ENCODE data around the gene RAB24.

DNA sequence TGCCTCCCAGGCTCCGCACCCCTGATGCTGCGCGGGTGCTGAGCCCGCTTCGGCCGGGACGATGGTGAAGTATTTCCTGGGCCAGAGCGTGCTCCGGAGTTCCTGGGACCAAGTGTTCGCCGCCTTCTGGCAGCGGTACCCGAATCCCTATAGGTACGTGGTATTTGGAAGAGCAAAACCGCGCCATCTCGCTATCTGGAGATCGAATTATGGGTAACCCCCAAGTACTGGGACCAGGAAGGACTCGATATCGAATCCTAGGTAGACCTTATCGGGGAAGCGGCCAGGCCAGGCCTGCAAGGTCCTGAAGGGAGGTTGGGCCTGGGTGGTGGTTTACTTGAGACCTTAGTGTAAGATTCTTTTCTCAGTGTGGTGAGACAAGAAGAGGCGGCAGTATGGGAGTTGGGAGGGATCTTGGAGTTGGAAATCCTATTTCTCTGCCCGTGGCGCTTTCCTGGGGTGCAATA is 439 bp upstream of the RAB24 start:
- TF ChIP-seq, protein P1, sequence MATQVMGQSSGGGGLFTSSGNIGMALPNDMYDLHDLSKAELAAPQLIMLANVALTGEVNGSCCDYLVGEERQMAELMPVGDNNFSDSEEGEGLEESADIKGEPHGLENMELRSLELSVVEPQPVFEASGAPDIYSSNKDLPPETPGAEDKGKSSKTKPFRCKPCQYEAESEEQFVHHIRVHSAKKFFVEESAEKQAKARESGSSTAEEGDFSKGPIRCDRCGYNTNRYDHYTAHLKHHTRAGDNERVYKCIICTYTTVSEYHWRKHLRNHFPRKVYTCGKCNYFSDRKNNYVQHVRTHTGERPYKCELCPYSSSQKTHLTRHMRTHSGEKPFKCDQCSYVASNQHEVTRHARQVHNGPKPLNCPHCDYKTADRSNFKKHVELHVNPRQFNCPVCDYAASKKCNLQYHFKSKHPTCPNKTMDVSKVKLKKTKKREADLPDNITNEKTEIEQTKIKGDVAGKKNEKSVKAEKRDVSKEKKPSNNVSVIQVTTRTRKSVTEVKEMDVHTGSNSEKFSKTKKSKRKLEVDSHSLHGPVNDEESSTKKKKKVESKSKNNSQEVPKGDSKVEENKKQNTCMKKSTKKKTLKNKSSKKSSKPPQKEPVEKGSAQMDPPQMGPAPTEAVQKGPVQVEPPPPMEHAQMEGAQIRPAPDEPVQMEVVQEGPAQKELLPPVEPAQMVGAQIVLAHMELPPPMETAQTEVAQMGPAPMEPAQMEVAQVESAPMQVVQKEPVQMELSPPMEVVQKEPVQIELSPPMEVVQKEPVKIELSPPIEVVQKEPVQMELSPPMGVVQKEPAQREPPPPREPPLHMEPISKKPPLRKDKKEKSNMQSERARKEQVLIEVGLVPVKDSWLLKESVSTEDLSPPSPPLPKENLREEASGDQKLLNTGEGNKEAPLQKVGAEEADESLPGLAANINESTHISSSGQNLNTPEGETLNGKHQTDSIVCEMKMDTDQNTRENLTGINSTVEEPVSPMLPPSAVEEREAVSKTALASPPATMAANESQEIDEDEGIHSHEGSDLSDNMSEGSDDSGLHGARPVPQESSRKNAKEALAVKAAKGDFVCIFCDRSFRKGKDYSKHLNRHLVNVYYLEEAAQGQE (IDR thresholded peaks at IDR 0.05) = no peak
- TF ChIP-seq, protein P2, sequence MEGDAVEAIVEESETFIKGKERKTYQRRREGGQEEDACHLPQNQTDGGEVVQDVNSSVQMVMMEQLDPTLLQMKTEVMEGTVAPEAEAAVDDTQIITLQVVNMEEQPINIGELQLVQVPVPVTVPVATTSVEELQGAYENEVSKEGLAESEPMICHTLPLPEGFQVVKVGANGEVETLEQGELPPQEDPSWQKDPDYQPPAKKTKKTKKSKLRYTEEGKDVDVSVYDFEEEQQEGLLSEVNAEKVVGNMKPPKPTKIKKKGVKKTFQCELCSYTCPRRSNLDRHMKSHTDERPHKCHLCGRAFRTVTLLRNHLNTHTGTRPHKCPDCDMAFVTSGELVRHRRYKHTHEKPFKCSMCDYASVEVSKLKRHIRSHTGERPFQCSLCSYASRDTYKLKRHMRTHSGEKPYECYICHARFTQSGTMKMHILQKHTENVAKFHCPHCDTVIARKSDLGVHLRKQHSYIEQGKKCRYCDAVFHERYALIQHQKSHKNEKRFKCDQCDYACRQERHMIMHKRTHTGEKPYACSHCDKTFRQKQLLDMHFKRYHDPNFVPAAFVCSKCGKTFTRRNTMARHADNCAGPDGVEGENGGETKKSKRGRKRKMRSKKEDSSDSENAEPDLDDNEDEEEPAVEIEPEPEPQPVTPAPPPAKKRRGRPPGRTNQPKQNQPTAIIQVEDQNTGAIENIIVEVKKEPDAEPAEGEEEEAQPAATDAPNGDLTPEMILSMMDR (IDR thresholded peaks at IDR 0.05; ENCODE audit: low read depth, low read length, missing input control) = no peak
